Esophagus mucosa (tissue), 1 donor: ENCODE measurements around the gene ECT2. TPM values are rescaled to one million over a fixed set of nuclear protein-coding genes. Genes with fewer than 3 reads are reported as not detected.
"Not testable (repeated sequence)": the region's sequence is repeated elsewhere in the genome, so short reads cannot be mapped to it uniquely, and the experiment has no call there.

Experiments
- ATAC-seq: fragments of 200-7000 bp; cut with Tn5 transposase; one replicate; pipeline ENCODE4 v1.9.1; 2020
- total RNA-seq: library from RNA; stranded (reverse); gene quantifications from one replicate; pipeline ENCODE4 v1.2.4, GENCODE V29; 2023
- donor health status: DM: yes; HTN: yes; CAD: no.

Gene ECT2
- total RNA-seq, 1 donor from 2014 or later: 22.4 TPM

DNA sequence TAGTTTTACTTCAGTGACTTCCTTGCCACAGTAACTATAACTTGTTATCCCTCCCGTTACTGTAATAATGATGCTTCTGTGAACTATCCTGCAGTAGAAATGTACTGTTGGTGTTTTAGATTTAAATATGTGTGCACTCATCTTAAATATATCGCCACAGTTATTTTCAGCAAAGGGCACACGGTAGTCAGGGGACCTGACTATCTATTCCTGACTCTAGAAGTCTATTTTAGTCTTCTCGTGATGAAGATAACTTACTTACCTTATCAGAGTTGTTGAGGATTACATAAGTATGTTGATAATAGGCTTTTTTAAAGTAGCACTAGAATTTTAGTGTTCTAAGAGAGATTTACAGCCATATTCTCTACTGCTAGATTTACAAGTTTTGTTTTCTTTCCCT lies 65.3 kb downstream of the ECT2 start:
- ATAC-seq: no peak

DNA sequence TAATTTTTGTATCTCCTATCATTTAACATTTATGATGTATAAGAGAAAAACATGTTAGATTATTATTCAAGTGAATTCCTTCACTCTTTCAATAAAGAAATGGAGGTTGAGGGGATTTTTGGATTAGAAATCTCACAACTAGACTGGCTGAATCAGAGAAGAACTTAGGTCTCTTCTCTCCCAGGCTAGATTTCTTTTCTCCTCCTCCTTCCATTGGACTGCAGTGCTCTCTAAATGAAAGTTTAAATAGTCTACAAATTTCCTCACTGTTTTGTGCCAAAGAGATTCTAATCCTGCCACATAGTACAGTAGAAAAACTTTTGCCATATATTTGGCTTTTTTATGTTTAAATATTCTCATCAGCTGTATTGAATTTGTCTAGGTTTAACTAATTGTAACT lies 65.8 kb downstream of the ECT2 start:
- no peak for ATAC-seq

DNA sequence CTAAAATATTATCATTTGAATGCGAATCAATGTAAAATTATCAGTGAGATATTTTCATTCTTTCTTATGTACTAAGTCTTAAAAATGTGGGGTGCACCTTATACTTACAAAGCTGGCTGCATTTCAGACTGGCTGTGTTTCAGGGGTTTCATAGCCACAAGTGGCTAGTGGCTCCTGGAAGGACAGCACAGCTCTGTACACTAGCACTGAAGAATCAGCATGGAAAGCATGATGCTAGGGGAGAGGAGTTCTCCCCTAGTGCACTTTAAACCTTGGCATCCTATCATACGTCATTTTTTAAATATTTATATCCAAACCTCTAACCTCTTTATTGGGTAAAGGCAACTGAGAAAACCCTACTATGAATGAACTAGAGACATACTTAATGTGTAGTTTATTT lies 66.4 kb downstream of the ECT2 start:
- no peak for ATAC-seq

DNA sequence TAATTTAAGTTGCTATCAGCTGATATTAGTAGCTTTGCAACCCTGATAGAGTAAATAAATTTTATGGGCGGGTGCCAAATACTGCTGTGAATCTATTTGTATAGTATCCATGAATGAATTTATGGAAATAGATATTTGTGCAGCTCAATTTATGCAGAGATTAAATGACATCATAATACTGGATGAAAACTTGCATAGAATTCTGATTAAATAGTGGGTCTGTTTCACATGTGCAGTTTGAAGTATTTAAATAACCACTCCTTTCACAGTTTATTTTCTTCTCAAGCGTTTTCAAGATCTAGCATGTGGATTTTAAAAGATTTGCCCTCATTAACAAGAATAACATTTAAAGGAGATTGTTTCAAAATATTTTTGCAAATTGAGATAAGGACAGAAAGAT lies 70.0 kb downstream of the ECT2 start:
- ATAC-seq: no peak

DNA sequence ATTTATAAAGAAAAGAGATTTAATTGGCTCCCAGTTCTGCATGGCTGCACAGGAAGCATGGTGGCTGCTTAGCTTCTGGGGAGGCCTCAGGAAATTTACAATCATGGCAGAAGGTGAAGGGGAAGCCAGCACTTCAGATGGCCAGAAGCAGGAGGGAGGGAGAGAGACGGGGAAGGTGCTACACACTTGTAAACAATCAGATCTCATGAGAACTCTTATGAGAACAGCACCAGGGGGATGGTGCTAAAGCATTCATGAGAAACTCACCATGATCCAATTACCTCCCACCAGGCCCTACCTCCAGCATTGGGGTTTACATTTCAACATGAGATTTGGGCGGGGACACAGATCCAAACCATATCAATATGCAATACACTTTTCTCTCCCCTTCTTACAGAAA lies 73.7 kb downstream of the ECT2 start:
- ATAC-seq: no peak

DNA sequence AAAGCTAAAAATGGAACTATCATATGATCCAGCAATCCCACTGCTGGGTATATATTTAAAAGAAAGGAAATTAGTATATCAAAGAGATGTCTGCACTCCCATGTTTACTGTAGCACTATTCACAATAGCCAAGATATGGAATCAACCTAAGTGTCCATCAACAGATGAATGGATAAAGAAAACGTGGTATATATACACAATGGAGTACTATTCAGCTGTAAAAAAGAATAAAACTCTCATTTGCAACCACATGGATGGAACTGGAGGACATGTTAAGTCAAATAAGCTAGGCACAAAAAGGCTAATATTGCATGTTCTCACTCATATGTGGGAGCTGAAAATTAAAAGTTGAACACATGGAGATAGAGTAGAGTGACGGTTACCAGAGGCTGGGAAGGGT lies 76.7 kb downstream of the ECT2 start:
- ATAC-seq: not testable (repeated sequence)

DNA sequence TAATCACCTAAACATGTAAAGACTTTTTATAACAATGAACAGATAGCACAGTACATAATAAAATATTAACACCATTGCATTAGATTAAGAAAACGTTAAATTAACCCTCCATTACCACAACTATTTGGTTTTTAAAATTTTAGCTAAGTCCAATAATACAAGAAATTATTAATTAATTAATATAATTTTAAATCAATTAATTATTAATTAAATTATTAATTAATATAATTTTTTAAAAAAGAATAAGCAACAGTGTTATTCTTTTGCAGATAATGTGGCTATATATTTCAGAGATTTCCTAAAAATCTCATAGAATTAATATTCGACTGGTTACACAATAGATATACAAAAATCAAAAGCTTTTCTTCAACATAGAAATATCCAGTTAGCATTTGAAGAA lies 82.5 kb downstream of the ECT2 start:
- ATAC-seq: no peak

DNA sequence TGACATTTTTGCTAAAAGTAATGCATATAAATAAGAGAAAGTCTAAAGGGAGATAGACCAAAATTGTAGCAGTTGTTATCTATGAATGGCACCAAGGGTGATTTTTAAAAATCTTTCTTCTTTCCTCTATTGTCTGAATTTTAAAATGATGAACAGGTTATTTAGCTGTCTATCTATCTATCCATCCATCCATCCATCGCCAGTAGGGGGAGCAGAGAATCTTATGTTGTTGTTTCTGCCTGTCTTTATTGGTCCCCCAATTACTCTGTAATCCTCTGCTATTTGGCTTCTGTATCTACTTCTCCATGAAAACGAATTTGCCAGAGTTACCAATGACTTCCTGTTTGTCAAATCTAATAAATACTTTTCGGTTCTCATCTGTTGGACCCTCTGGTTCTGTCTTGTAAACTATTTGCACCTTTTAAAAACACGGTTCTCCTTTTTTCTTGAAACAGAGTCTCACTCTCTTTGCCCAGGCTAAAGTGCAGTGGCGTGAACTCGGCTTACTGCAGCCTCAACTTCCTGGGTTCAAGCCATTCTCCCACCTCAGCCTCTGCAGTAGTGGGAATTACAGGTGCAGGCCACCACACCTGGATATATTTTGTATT lies 86.0 kb downstream of the ECT2 start:
- no peak for ATAC-seq

DNA sequence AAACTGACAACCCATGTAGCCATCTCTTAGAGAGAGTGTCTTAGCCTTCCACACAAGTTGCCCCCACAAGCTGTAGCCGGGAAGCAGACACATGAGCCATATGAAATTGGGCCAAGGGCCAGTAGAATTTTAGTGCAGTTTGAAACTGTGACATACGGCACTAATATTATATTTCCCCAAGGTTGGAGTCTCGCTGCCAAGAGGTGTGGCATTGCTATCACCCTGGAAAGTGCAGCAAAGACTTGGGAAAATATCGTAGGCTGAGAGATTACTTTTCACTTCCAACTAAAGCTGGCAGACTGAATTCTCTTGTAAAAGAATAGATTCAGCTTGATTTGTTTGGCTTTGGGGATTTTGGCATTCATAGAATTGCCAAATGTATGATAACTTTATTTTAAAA lies 89.2 kb downstream of the ECT2 start:
- no peak for ATAC-seq

DNA sequence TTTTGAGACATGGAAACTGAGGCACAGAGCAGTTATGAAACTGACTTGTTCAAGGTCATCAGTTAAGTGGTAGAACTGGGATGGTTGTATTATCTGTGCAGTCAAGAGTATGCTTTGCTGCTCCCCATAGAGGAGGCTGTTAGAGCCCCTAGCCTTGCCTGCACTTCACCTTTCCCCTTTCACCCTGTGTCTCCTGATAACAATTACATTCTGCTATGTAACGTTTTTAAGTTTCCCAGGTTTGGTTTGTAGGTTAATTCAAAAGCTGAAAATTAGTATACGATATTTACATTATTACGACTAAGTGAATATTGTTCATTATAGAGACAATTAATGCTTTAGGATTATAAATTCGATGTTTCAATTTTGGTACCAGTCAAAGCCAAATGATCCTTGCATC lies 89.9 kb downstream of the ECT2 start:
- no peak for ATAC-seq

DNA sequence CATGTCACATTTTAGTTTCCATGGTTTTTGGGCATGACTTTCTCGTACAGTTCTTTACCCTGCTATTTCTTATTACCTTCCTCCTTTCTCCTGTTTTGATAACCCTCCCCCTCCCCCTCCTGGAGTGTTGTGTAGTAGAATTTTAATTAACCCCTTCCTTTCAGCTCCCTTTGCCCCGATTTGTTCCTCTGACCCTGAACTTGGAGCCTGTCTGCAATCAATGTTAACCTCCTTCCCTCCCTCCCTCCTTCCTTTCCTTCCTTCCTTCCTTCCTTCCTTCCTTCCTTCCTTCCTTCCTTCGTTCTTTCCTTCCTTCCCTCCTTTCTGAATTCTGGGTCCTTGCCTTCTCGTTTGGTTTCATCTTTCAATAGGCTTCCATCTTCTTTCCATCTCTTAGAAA lies 90.4 kb downstream of the ECT2 start:
- no peak for ATAC-seq

DNA sequence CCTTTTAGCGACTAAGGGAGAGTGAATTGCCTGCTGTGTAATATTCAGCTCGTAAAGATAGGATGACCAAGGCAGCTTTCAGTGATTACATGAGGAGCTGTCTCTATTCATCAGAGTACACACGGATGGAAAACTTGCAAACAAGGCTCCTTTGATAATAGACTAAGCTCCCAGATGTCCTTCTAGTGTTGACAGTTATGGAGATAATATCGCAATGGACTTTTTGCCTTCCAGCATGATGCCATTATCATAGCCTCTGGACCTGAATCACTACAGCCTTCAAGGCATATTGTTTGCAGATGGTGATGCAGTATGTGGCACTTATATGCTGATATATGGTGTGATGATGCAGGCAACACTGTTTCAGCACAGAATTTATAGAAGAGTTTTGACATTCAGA lies 93.9 kb downstream of the ECT2 start:
- ATAC-seq: no peak

DNA sequence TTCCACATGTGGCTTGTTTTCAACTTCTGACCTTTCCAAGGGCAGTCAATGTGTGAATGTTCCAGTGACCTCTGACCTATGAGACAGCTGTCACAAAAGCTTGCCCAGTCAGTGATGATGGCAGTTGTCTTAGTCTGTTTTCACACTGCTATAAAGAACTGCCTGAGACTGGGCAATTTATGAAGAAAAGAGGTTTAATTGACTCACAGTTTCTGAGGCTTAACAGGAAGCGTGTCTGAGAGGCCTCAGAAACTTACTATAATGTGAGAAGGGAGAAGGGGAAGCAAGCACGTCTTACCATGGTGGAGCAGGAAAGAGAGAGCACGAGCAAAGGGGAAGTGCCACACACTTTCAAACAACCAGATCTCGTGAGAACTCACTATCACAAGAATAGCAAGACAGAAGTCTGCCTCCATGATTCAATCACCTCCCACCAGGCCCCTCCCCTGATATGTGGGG lies 95.6 kb downstream of the ECT2 start:
- ATAC-seq: no peak

DNA sequence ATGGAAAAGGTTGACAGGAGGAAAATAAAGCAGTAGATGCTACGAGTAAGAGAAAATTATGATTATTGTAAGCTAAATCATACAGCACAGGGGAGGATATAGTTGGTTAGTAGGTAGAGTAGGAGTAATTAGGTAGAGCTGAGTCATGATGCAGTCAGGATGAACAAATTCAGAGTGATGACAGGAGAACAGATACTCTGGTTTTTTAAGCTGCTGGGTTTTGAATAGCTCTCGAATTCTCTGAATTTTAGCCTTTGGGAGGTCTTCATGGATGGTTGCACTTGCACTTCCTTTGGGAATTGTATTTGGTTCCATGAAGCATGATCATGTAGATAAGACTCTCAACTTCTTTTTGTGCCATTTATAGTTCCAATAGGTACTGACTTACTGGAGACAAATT lies 96.2 kb downstream of the ECT2 start:
- no peak for ATAC-seq

DNA sequence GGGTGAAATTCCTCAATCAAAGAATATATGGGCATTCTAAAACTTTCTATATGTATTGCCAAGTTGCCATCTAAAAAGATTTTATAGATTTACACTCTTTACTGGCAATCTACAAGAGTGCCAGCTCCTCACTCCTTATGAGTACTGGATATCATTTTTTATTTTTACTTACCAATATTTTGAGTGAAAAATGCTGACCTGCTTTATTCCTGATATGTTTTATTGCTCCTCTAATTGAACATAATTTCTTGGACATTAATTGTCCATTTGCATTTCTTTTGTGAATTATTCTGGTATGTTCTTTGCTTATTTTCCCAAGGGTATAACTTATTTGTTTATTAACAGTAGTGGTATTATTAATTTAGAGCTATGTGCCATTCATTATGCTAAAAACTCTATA lies 96.8 kb downstream of the ECT2 start:
- no peak for ATAC-seq

DNA sequence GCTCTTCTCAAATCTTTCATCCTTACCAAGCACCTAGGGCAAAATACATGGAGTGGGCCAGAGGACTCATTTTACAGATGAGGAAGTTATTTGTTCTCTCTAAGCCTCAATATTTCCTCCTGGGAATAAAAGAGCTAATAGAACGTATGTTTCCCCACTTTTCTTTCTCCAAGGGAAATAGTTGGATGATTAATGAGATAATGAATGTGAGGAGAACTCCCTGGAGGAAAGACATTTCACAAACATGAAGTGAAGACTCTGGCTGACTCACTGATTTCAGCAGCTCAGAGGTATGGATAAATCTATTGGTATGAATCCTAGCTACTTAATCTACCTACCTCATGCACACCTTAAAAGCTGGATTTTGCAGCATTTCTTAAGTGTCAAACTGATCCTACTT lies 98.4 kb downstream of the ECT2 start:
- no peak for ATAC-seq

DNA sequence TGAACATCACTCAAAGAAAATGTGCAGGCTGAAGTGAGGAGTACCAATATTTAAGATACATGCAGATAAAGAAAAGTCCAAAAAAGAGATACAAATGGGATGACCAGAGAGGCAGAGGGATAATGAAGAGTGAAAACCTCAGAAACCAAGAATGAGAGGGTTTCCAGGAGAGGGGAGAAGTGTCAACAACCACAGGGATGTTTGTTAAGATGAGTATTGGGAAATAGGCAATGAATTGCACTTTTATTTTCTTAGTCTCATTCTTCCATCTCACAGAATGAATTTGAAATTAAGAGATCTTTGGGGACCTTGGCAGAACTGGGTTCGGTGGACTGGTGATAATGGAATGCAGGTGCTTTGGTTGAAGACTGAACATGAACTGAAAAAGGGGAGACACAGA lies 102.5 kb downstream of the ECT2 start:
- no peak for ATAC-seq

DNA sequence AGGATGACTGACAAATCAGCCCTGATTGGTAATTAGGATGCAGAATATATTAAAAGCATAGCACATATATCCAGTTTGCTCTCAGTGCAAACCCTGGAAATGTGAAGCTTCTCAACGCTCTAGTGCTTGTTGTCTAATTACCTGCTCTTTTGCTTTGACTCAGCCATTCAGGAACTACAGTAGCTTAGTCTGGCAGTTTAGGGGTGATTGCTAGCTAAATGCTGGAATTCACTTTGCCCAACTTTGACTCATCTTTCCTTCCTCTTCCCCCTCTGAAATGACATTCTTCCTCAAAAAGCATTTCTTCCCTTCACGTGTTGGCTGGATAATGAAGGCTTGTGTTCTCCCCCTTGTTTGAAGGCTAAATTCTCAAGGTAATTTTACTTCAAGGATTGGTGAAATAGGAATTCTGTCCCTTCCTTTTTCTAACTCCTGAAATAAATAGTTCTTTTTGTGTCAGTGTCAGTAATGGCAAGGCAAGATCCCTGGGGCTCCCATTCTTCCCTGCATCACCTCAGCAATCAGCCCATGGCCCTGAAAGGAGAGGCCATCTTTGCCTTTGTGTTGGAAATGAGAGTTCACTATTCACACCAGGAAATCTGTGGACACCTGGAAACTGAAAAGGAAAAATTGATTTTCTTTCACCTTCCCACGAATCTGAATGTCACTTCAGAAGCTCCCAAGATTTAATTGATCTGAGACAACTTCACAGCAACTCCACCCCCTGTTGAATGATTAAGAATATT lies 103.6 kb downstream of the ECT2 start:
- ATAC-seq: no peak

DNA sequence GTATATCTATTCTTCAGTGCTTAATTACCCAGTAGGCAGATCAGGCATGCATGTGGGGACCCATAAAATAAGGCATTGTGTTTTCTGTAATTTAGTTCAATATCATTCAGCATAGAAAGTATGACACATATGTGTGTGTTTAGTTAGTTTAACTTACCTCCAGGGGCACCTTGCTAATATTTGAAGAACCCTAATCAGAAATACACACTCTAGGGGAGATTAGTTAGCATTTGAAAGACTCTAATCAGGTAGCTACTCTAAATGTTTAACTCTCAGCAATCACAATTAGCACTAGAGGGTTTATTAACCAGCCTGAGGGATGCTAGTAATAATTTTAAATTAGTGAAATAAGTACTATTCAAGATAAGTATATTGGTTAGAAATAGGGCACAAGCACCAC lies 104.5 kb downstream of the ECT2 start:
- ATAC-seq: no peak

DNA sequence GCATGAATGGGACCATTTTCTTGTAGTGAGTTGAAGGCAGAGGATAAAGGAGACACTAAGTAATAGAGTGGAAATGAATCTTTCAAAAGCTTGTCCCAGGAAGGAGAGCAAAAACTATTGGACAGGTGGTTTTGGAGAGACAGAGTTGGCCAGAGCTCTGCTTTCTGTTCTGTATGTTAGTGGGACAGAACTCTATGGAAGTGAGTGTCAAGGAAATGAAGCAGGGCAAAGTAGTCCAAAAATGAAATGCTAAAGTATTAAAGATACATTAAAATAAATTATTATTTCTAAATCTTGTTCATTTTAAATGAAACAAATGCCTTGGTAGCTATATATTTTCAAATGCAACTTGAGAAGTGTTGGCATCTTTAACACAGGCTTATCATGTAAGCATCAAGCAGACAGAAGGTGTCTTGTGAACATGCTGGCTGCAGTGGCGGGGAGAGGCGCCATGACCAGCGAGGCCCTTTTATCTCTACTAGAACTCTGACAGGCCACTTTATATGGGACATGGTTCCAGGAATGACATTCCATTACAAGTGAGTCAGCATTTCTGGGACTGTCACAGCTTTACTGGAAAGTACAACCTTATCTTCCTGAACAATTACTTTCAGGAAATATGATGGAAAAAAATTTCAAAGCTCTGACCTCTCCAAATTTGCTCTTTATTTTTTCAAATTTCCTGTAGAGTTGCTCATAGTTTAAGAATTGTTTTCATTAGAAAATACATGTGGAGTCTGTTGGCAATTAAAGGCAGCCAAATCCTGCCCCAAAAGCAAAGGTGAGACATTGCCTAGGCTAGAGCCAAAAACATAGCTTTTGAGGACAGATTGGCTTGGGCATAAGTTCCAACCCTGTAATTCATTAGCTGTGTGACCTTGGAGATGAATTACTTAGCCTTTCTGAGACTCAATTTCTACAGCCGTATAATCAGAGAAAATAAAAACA lies 106.5 kb downstream of the ECT2 start:
- ATAC-seq: peak; percentile 44

DNA sequence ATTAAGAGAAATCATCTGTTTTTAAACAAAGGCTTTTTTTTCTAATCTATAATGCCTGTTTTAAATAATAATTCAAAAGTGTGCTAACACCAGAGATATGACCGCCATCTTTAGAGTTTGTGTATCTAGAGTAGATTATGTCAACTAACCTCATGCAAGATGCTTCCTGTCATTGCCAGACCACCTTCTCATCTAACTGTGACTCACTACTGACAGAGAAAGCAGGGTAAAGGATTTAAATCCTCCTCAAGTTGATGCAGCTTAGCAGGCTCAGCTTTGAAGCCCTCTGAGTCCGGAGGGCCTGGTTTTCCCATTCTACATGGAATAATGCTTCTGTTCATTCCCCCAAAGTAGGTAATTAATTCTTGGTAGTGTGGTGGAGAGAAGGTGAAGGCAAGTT lies 108.5 kb downstream of the ECT2 start:
- no peak for ATAC-seq

DNA sequence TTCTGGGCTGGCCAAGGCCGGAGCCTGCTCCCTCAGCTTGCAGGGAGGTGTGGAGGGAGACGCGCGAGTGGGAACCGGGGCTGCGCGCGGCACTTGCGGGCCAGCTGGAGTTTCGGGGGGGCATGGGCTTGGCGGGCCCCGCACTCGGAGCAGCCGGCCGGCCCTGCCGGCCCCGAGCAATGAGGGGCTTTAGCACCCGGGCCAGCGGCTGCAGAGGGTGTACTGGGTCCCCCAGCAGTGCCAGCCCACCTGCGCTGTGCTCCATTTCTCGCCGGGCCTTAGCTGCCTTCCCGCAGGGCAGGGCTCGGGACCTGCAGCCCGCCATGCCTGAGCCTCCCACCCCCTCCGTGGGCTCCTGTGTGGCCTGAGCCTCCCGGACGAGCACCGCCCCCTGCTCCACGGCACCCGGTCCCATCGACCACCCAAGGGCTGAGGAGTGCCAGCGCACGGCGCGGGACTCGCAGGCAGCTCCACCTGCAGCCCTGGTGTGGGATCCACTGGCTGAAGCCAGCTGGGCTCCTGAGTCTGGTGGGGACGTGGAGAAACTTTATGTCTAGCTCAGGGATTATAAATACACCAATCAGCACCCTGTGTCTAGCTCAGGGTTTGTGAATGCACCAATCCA lies 116.3 kb downstream of the ECT2 start:
- ATAC-seq: not testable (repeated sequence)

DNA sequence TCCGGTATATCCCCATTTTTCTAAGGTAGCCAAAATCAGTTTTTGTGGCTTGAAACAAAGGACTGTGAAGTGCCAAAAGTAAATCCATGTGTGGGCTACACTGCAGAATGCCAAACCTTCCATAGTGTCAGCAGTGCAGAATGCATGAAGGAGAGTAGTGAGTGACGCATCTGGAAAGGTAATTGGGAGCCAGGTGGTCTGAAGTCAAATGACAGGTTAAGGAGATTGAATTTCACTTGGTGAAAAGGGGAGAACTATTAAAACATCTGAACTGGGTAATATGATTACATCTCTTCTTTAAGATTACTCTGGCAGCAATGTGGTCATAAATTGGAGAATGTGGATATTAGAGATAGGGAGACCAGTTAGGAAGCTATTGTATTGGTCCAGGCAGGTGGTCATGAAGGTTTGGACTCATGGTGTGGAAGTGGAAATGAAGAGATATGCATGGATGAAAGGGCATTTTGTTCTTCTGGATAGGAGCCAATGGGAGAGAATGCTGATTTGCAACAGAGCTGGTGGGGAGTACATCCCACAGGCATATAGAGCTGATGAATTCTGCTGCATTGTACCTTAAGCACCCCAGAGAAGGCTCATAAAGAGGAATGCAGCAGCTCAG lies 118.2 kb downstream of the ECT2 start:
- ATAC-seq: no peak
